AG10803 (cell line): ENCODE results near the gene DNAJC12.
A peak's percentile ranks its signal among the peaks of the same experiment; 100 is the strongest.

ENCODE experiments used
- DNase-seq: peaks from one replicate; pipeline ENCODE4 v3.0.0; 2010; ENCODE audit warnings: low read depth
- H3K4me3 ChIP-seq: 2 replicates; pipeline ENCODE4 v1.5.1; 2011; ENCODE audit warnings: mild to moderate bottlenecking, low read length, control low read depth
- TF ChIP-seq, protein P1 (sequence below): conservative IDR thresholded peaks from 2 replicates; pipeline ENCODE4 v1.5.1; 2011; ENCODE audit warnings: mild to moderate bottlenecking, low read length, control low read depth, inconsistent platforms

DNAJC12 gene

GRCh38 chr10:67775279-67775678 is 62.7 kb downstream of the DNAJC12 start:
- H3K4me3 ChIP-seq = no peak overlapping the region
- no peak for DNase-seq
- TF ChIP-seq, protein P1, sequence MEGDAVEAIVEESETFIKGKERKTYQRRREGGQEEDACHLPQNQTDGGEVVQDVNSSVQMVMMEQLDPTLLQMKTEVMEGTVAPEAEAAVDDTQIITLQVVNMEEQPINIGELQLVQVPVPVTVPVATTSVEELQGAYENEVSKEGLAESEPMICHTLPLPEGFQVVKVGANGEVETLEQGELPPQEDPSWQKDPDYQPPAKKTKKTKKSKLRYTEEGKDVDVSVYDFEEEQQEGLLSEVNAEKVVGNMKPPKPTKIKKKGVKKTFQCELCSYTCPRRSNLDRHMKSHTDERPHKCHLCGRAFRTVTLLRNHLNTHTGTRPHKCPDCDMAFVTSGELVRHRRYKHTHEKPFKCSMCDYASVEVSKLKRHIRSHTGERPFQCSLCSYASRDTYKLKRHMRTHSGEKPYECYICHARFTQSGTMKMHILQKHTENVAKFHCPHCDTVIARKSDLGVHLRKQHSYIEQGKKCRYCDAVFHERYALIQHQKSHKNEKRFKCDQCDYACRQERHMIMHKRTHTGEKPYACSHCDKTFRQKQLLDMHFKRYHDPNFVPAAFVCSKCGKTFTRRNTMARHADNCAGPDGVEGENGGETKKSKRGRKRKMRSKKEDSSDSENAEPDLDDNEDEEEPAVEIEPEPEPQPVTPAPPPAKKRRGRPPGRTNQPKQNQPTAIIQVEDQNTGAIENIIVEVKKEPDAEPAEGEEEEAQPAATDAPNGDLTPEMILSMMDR = no peak

GRCh38 chr10:67772894-67773511 is 65.0 kb downstream of the DNAJC12 start:
- no peak overlapping the region for H3K4me3 ChIP-seq
- TF ChIP-seq, protein P1 = no peak
- no peak for DNase-seq

- no peak overlapping the region for H3K4me3 ChIP-seq
- no peak for DNase-seq
- TF ChIP-seq, protein P1 = no peak
Observed at GRCh38 chr10:67772151-67772550, 65.8 kb downstream of the DNAJC12 start.

- H3K4me3 ChIP-seq = no peak overlapping the region
- no peak for DNase-seq
- TF ChIP-seq, protein P1 = no peak
Observed at GRCh38 chr10:67771200-67771599, 66.8 kb downstream of the DNAJC12 start.

DNA sequence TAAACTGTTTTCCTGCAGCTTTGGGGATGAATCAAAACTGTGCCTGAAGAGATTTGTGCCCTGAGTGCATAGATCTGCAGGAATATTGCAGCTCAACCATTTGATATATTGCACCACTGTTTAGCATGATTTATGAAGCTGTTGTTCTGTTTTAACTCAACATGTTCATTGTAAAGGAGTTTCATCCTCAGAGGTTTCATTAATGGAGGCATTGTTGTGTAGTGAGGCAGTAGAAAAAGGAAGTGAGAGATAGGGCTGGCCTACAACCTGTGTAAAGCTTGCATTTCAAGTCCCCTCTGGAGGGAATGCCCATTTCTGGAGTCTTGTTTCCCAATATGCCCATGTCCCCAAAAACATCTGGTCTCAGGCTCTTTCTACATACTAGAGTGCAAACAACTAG is 67.5 kb downstream of the DNAJC12 start:
- TF ChIP-seq, protein P1 = no peak
- H3K4me3 ChIP-seq = no peak overlapping the region
- DNase-seq = no peak

- DNase-seq = no peak
- TF ChIP-seq, protein P1 = no peak
- H3K4me3 ChIP-seq = no peak overlapping the region
Observed at GRCh38 chr10:67767244-67767643, 70.7 kb downstream of the DNAJC12 start.

DNA sequence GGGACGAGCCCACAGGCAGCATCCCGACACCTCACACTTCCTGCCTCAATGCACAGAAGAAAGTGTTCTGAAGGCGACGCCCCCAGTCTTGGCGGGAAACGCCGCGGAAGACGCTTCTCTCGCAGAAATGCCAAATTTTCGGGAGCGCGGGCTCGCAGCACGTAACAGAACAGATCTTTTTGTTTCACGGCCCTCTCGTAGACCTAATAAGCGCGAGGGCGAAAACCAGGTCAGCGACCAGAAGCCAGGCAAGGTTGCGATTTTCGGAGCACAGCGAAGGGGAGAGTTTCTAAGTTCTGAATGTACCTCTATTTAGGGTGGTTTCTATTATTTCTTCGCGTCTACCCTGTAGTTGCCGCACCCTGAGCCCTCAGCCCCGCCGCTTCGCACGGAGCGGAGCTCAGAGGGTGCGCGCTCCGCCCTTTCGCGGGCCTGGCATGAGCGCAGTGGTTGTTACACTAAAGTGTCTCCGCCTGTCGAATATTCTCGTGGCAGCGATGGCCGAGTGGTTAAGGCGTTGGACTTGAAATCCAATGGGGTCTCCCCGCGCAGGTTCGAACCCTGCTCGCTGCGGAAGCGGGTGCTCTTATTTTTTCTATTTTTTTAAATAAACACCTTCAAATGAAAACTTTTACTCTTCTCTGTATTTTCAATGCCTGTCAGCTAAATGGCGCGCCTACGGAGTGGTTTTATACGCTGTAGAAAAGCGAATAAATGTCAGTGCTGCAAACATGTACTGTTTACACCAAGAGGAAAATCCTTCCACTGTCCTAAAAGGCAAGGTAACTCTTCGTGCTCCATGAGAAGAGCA is 73.8 kb downstream of the DNAJC12 start:
- H3K4me3 ChIP-seq = peak overlapping the region; percentile 73
- TF ChIP-seq, protein P1 = no peak
- peak; percentile 90 for DNase-seq
